HFFc6 (cell line): ENCODE measurements around the gene LDLRAD3. TPM values are rescaled to one million over a fixed set of nuclear protein-coding genes. Genes with fewer than 3 reads are reported as not detected.

ENCODE experiments used
- DNase-seq: peaks from one replicate; pipeline ENCODE4 v3.0.0-alpha.2; 2018
- H3K27ac Mint-ChIP-seq: 2 replicates; pipeline ENCODE4 v1.8.0; 2020; ENCODE audit warnings: mild to moderate bottlenecking, mixed read lengths
- H3K27me3 Mint-ChIP-seq: 2 replicates; pipeline ENCODE4 v1.8.0; 2021; ENCODE audit warnings: mild to moderate bottlenecking, moderate library complexity, mixed read lengths; ENCODE audit not compliant: insufficient read depth
- H3K36me3 Mint-ChIP-seq: 2 replicates; pipeline ENCODE4 v1.8.0; 2021; ENCODE audit warnings: low read depth, mixed read lengths
- H3K4me1 Mint-ChIP-seq: 2 replicates; pipeline ENCODE4 v1.8.0; 2020; ENCODE audit warnings: low read depth, mixed read lengths
- H3K4me3 Mint-ChIP-seq: 2 replicates; pipeline ENCODE4 v1.8.0; 2020; ENCODE audit warnings: mild to moderate bottlenecking, moderate library complexity, mixed read lengths
- H3K9me3 Mint-ChIP-seq: 2 replicates; pipeline ENCODE4 v1.8.0; 2020; ENCODE audit warnings: mild to moderate bottlenecking, mixed read lengths
- CTCF ChIP-seq: fragments of 200-600 bp; sonication (generic); IDR thresholded peaks from 2 replicates; pipeline ENCODE4 v1.5.0; 2021; ENCODE audit warnings: antibody characterized with exemption, mild to moderate bottlenecking
- total RNA-seq, 6 experiments: library from RNA; stranded (reverse); fragmentation: NEBNext Ultra II Directional; extraction: Animal tissue kit (Norgen Biotek cat#: 25700); gene quantifications; 2 replicates in 1 of 6; 3 replicates in 5 of 6; pipeline ENCODE4 v1.2.3, GENCODE V29; 2021

The LDLRAD3 gene
- total RNA-seq, 6 experiments from 2014 or later: 5.2 to 6.5 (median 5.6) TPM

DNA sequence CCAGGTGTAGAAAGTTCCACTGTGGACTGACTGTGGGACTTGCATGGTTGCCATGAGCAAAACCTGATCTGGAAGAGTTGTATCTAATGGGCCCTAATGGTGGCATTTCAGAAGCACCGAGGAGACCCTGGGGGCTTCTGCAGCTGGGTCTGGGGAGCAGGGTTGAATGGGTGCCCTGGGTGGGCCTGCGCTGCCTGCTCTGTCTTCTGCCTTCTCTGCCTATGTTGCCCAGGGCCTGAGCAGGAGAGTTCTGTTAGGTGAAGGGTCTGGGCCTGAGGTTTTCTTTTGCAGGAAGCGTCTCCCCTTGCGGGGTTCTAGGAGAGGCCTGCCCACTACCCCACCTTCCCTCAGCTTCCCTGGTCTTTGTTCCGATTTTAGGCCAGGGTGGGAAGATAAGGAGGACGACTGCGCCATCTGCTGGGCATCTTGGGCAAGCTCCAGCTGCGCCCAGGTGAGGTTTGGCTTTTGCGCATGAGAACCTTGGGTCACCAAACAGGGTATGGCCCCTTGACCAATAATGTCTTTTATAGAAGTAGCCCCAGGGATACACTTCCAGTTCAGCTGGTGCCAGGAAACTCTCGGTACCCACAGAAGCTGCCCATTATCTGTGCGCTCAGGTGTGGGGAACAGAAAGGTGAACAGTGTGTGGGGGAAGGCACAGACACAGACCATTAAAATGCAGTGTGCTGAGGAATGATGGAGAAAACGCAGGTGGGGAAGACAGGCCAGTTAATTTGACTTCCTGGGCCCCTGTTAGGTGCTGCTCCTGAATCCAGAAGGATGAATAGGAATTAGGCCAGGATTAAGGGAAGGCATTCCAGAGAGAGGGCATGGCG is 322.1 kb downstream of the LDLRAD3 start:
- no peaks in the 10 kb centered on the region for H3K36me3 Mint-ChIP-seq
- H3K4me3 Mint-ChIP-seq: no peak overlapping the region
- peak; percentile 93 for TF ChIP-seq CTCF
- H3K4me1 Mint-ChIP-seq: no peaks in the 10 kb centered on the region
- H3K9me3 Mint-ChIP-seq: no peaks in the 10 kb centered on the region
- DNase-seq: no peak
- H3K27me3 Mint-ChIP-seq: peaks cover 9% of the 10 kb centered on the region
- no peak overlapping the region for H3K27ac Mint-ChIP-seq

DNA sequence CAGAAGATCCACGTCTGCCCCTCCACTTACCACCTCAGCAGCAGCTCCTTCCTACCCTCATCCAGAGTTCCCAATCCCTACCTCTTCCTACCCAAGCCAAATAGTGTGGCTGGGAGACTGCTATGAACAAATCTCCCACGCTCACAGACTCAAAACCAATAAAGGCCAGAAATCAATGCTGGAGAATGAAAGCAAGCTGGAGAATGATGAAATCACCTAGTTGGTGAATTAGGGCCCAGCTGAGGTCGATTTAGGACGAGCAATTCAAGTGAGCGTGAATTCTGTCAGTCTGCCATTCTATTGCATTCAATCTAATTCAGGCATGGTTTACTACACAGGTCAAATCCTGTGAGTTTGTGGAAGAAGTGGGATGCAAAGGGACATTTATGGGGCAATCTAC is 322.9 kb downstream of the LDLRAD3 start:
- Mint-ChIP-seq H3K27ac (no peak overlapping the region), H3K4me1 (peaks cover 4% of the 10 kb centered on the region), H3K36me3 (peaks cover 7% of the 10 kb centered on the region), H3K9me3 (no peaks in the 10 kb centered on the region), H3K27me3 (peaks cover 5% of the 10 kb centered on the region; the same call in 1 of the 2 replicates), H3K4me3 (no peak overlapping the region)
- no peak for DNase-seq
- TF ChIP-seq CTCF: no peak

DNA sequence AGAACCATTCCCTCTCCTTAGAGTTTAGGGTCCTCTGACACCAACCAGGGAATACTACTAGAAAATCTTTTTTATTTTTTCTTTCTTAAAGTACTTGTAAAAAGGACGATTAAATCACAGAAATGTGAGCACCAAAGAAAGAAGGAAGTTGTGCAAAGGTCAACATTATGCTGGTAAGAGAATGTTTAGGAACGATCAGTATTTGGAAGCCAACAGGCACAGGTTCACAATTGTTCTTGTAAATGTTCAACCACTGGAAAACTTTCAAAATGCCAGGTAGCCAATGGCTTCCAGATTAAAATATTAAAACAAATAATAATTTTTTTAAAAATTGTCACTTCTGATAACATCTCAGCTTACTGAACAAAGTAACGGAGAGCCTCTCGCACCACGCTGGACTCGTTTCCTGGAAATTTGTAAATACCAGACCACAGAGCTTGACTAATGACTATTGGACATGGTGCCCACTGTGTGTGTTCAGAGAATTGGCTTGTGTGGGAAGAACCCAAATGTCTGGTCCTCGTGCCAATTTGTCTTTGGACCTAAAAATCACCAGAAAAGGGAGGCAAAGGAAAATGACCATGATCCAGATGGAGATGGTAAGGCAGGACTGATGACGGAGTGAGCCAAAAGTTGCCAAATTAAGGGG is 324.6 kb downstream of the LDLRAD3 start:
- no peak overlapping the region for H3K27ac Mint-ChIP-seq
- peaks cover 5% of the 10 kb centered on the region; the same call in 1 of the 2 replicates for H3K9me3 Mint-ChIP-seq
- H3K27me3 Mint-ChIP-seq: no peaks in the 10 kb centered on the region
- peaks cover 14% of the 10 kb centered on the region for H3K4me1 Mint-ChIP-seq
- H3K4me3 Mint-ChIP-seq: no peak overlapping the region
- H3K36me3 Mint-ChIP-seq: peaks cover 18% of the 10 kb centered on the region
- no peak for TF ChIP-seq CTCF
- DNase-seq: no peak

DNA sequence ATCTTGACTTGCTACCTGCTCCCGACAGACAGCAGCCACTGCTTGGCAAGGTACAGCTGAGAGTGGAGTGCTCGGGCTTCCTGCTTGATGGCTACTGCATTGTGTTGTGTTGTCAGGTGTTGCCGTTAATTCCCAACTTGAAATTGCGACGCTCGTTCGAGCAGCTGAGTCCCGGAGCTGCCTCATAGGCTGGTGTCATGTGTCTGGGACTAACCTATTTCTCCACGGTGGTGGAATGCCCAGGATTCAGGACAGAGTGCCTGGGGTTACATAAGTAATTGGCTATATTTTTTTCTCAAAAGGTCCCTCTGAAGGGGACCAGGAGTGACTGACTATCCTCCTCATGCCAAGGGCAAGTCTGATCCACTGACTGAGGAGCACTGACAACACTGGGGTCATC is 326.8 kb downstream of the LDLRAD3 start:
- TF ChIP-seq CTCF: no peak

DNA sequence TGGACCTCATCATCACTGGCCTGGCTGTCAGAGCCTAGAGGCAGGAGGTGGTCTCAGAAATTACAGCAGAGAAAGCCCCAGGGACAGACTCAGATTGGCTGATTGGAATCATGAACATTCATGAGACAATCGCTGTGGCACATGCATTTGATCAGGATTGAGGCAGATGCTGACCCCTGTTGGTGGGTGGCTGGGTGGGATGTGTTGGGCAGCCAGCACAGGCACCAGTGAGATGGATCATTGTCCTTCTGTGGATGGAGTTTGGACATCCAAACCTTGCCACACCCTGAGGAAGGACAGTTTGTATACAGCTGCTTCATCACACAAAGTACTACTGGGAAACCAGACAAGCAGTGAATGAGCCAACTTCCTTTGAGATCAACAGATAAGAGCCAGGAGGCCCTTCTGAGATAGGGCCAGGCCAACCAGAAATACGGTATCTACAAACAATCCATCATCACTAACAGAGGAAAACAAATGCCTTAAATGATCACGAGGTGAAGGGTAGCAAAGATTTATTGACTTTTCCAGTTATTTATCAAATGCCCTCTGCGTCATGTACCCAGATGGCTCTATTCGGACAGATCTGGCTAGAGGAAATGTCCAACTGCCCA is 328.0 kb downstream of the LDLRAD3 start:
- peak; percentile 36; the same call in 1 of the 2 replicates for TF ChIP-seq CTCF
- Mint-ChIP-seq H3K4me1 (peaks cover 14% of the 10 kb centered on the region), H3K4me3 (no peak overlapping the region), H3K27me3 (no peaks in the 10 kb centered on the region), H3K27ac (no peak overlapping the region; the same call in 1 of the 2 replicates), H3K36me3 (peaks cover 28% of the 10 kb centered on the region), H3K9me3 (peaks cover 5% of the 10 kb centered on the region; the same call in 1 of the 2 replicates)
- DNase-seq: peak; percentile 31

More for the DNA sequence above, 326.8 kb downstream of the LDLRAD3 start:
- Mint-ChIP-seq H3K36me3 (peaks cover 28% of the 10 kb centered on the region), H3K4me3 (no peak overlapping the region), H3K9me3 (peaks cover 5% of the 10 kb centered on the region; the same call in 1 of the 2 replicates), H3K27me3 (no peaks in the 10 kb centered on the region), H3K27ac (no peak overlapping the region), H3K4me1 (peaks cover 14% of the 10 kb centered on the region)
- DNase-seq: no peak
